Smooth muscle cell (in vitro differentiated cells): ENCODE measurements around the gene CBX8. TPM values are rescaled to one million over a fixed set of nuclear protein-coding genes. Genes with fewer than 3 reads are reported as not detected.

Source experiments
- DNase-seq: peaks from one replicate; lab custom pipeline; 2025; ENCODE audit not compliant: unreplicated experiment; lab: John Stamatoyannopoulos, UW
- H2AFZ ChIP-seq: fragments of 200-600 bp; sonication (generic); 2 replicates; pipeline ENCODE4 v1.6.0; 2016; ENCODE audit warnings: antibody characterized with exemption, low read depth, mild to moderate bottlenecking
- H3F3A ChIP-seq: fragments of 200-600 bp; sonication (generic); 2 replicates; pipeline ENCODE4 v1.6.0; 2017; ENCODE audit warnings: antibody characterized with exemption, low read depth
- H3K27ac ChIP-seq: fragments of 200-600 bp; sonication (generic); 2 replicates; pipeline ENCODE4 v1.5.1; 2016; ENCODE audit warnings: low read depth, mild to moderate bottlenecking
- H3K27me3 ChIP-seq: fragments of 200-600 bp; sonication (generic); 2 replicates; pipeline ENCODE4 v1.6.1; 2016; ENCODE audit warnings: low read depth, mild to moderate bottlenecking
- H3K36me3 ChIP-seq: fragments of 200-600 bp; sonication (generic); 2 replicates; pipeline ENCODE4 v1.5.1; 2016; ENCODE audit warnings: low read depth
- H3K4me1 ChIP-seq: fragments of 200-600 bp; sonication (generic); 2 replicates; pipeline ENCODE4 v1.5.1; 2016; ENCODE audit warnings: low read depth
- H3K4me2 ChIP-seq: fragments of 200-600 bp; sonication (generic); 2 replicates; pipeline ENCODE4 v1.6.0; 2016; ENCODE audit warnings: mild to moderate bottlenecking
- H3K4me3 ChIP-seq: fragments of 200-600 bp; sonication (generic); 2 replicates; pipeline ENCODE4 v1.5.1; 2016; ENCODE audit warnings: mild to moderate bottlenecking
- H3K79me2 ChIP-seq: fragments of 200-600 bp; sonication (generic); 2 replicates; pipeline ENCODE4 v1.6.0; 2016; ENCODE audit warnings: low read depth, mild to moderate bottlenecking
- H3K9ac ChIP-seq: fragments of 200-600 bp; sonication (generic); 2 replicates; pipeline ENCODE4 v1.6.0; 2016; ENCODE audit warnings: low read depth
- H3K9me3 ChIP-seq: fragments of 200-600 bp; sonication (generic); replicated peaks from 2 replicates; pipeline ENCODE4 v1.5.1; 2016; ENCODE audit warnings: low read depth
- H4K20me1 ChIP-seq: fragments of 200-600 bp; sonication (generic); 2 replicates; pipeline ENCODE4 v1.6.0; 2016; ENCODE audit warnings: low read depth
- CTCF ChIP-seq: fragments of 200-600 bp; sonication (generic); IDR thresholded peaks from 2 replicates; pipeline ENCODE4 v1.5.1; 2017; ENCODE audit warnings: borderline replicate concordance, mild to moderate bottlenecking, antibody characterized with exemption; ENCODE audit not compliant: insufficient read depth, poor library complexity, severe bottlenecking
- WGBS: methylation state at CpG from one replicate; pipeline ENCODE4 v1.1.7; 2016; ENCODE audit warnings: low lambda C conversion rate; 5-methylcytosine and 5-hydroxymethylcytosine counted together
- polyA plus RNA-seq: library from polyadenylated mRNA; unstranded; fragments of >200 nt; fragmentation: Nextera tagmentation; extraction: Ambion mirVana; gene quantifications from 2 replicates; pipeline ENCODE4 v1.2.1, GENCODE V29; 2016
- total RNA-seq: library from RNA; depleted of rRNA; stranded (reverse); fragments of >200 nt; gene quantifications from 2 replicates; pipeline ENCODE4 v1.2.3, GENCODE V29; 2014

CBX8 gene
- total and polyA plus RNA-seq, 2 experiments from 2014 or later: 2.6 to 4.3 TPM

GRCh38 chr17:79814127-79814973 lies 17.5 kb upstream of the CBX8 start:
- Histone ChIP-seq H2AFZ (no peak overlapping the region), H4K20me1 (no peaks in the 10 kb centered on the region), H3K4me1 (peaks cover 39% of the 10 kb centered on the region), H3K36me3 (no peaks in the 10 kb centered on the region), H3K79me2 (no peaks in the 10 kb centered on the region), H3K9me3 (no peaks in the 10 kb centered on the region), H3K27ac (no peak overlapping the region), H3K27me3 (peaks cover 89% of the 10 kb centered on the region), H3K4me3 (peak overlapping the region; percentile 42), H3K4me2 (peak overlapping the region; percentile 89), H3K9ac (no peak overlapping the region), H3F3A (peaks cover 8% of the 10 kb centered on the region)
- no peak for TF ChIP-seq CTCF
- DNase-seq: no peak
- WGBS: 9% methylated on average over 27 of the region's 43 CpGs

GRCh38 chr17:79813297-79814126 lies 16.6 kb upstream of the CBX8 start:
- Histone ChIP-seq H3K4me3 (peak overlapping the region; percentile 42), H2AFZ (no peak overlapping the region), H3K27ac (no peak overlapping the region), H3K9ac (no peak overlapping the region), H3K36me3 (no peaks in the 10 kb centered on the region), H3K79me2 (no peaks in the 10 kb centered on the region), H3K4me1 (peaks cover 39% of the 10 kb centered on the region), H3F3A (peaks cover 8% of the 10 kb centered on the region), H3K4me2 (peak overlapping the region; percentile 89), H3K27me3 (peaks cover 90% of the 10 kb centered on the region), H3K9me3 (no peaks in the 10 kb centered on the region), H4K20me1 (no peaks in the 10 kb centered on the region)
- WGBS: 15% methylated on average over 7 of the region's 89 CpGs
- no peak for DNase-seq
- TF ChIP-seq CTCF: no peak

GRCh38 chr17:79812353-79813258 lies 15.7 kb upstream of the CBX8 start:
- no peak for DNase-seq
- WGBS: 10% methylated on average over 49 of the region's 72 CpGs
- Histone ChIP-seq H3K79me2 (no peaks in the 10 kb centered on the region), H3K9ac (no peak overlapping the region), H3K4me2 (peak overlapping the region; percentile 89), H3K4me3 (peak overlapping the region; percentile 42), H3K27ac (no peak overlapping the region), H3K9me3 (no peaks in the 10 kb centered on the region), H3K4me1 (peaks cover 39% of the 10 kb centered on the region), H3K36me3 (no peaks in the 10 kb centered on the region), H3F3A (peaks cover 8% of the 10 kb centered on the region), H2AFZ (no peak overlapping the region), H3K27me3 (peaks cover 90% of the 10 kb centered on the region), H4K20me1 (no peaks in the 10 kb centered on the region)
- no peak for TF ChIP-seq CTCF
